Stimulated activated effector memory CD8-positive, alpha-beta T cell treated with anti-CD3 and anti-CD28 coated beads, Interleukin-12 subunit alpha, Interleukin-12 subunit beta, amount 100 ng/mL, for 72 hours (primary cell): ENCODE measurements around the gene USP14.
A peak's percentile ranks its signal among the peaks of the same experiment; 100 is the strongest.

Source experiments
- ATAC-seq: fragments of 150-1000 bp; cut with Tn5 transposase; 2 replicates; pipeline ENCODE4 v1.10.0; 2021
- DNase-seq, 2 donors: peaks; one replicate each; pipeline ENCODE4 v3.0.0; 2021 to 2022; ENCODE audit warnings: low spot score in 2 of 2
- H3K27ac Mint-ChIP-seq: one replicate; pipeline ENCODE4 v1.8.0; 2022; ENCODE audit warnings: mild to moderate bottlenecking, mixed read lengths
- H3K36me3 Mint-ChIP-seq: one replicate; pipeline ENCODE4 v1.8.0; 2022; ENCODE audit warnings: mild to moderate bottlenecking, mixed read lengths
- H3K4me1 Mint-ChIP-seq: one replicate; pipeline ENCODE4 v1.8.0; 2022; ENCODE audit warnings: mixed read lengths
- H3K4me3 Mint-ChIP-seq: one replicate; pipeline ENCODE4 v1.8.0; 2022; ENCODE audit warnings: mild to moderate bottlenecking, mixed read lengths
- H3K9me3 Mint-ChIP-seq: one replicate; pipeline ENCODE4 v1.8.0; 2022; ENCODE audit warnings: mixed read lengths

The USP14 gene

DNA sequence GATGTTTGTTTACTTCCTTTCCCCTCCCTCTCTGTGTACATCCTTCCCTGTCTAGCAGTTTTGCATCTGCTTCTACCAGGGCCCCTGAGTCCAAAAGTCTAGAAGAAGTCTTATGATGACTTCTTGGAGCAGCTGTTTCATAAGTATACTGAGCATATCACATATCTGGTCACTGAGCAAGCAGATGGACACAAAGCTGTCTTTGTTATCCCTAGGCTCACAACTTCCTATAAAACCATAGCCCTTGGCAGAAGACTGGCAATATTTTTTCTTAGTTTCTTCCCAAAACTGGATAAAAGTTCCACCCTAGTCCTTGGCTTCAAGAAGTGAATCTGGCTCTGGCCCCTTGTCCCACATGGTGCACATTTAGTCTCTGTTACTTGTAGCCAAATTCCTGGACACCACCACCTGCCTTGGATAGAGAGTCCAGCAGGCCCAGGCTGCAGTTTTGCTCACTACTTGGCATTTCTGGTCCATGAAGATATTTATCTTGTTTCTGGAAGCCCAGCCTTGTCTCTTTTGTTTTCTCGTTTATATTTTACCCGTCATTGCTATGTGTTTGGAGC lies 87.0 kb downstream of the USP14 start:
- H3K4me1 Mint-ChIP-seq: no peaks in the 10 kb centered on the region
- peak overlapping the region; percentile 35 for H3K27ac Mint-ChIP-seq
- peaks cover 95% of the 10 kb centered on the region for H3K36me3 Mint-ChIP-seq
- ATAC-seq (no peak), DNase-seq (no peak)
- no peaks in the 10 kb centered on the region for H3K9me3 Mint-ChIP-seq
- no peak overlapping the region for H3K4me3 Mint-ChIP-seq

DNA sequence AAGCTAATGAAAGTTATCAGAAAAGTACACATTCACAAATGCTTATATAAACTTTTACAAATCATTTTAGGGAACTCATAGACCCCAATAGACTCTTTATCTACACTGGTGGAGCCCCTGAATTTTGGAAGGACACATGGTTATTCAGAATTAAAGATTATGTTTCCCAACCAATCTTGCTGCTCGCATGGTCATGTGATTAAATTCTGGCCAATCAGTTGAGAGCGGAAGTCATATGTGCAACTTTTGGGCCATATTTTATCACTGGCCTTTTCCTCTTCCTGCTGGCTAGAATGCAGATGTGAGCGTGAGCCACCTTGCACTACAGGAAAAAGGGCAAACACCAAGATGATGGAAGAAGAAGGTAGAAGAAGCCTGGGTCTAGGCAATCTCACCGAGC lies 89.7 kb downstream of the USP14 start:
- H3K36me3 Mint-ChIP-seq: peaks cover 100% of the 10 kb centered on the region
- ATAC-seq (no peak), DNase-seq (no peak)
- H3K4me1 Mint-ChIP-seq: no peaks in the 10 kb centered on the region
- H3K4me3 Mint-ChIP-seq: no peak overlapping the region
- H3K9me3 Mint-ChIP-seq: no peaks in the 10 kb centered on the region
- no peak overlapping the region for H3K27ac Mint-ChIP-seq

DNA sequence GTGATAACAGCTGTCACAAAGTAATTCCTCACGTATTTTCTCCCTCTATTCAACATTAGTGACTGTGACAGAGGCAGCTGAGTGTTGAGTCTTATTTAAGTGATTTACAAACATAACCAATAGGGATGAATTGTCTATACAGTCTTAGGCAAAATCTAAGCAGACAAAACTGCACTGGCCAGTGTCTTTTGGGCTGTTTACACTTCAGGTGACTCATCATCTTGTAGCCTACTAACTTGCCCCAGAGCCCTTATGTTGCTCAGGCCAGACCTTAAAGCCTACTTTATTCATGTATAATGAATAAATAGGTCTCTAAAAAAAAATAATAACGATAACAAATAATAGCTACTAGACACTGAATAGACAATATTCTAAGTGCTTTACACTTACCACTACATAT lies 92.3 kb downstream of the USP14 start:
- DNase-seq: no peak
- no peak overlapping the region for H3K4me3 Mint-ChIP-seq
- H3K27ac Mint-ChIP-seq: no peak overlapping the region
- no peak for ATAC-seq
- H3K9me3 Mint-ChIP-seq: no peaks in the 10 kb centered on the region
- no peaks in the 10 kb centered on the region for H3K4me1 Mint-ChIP-seq
- peaks cover 100% of the 10 kb centered on the region for H3K36me3 Mint-ChIP-seq

DNA sequence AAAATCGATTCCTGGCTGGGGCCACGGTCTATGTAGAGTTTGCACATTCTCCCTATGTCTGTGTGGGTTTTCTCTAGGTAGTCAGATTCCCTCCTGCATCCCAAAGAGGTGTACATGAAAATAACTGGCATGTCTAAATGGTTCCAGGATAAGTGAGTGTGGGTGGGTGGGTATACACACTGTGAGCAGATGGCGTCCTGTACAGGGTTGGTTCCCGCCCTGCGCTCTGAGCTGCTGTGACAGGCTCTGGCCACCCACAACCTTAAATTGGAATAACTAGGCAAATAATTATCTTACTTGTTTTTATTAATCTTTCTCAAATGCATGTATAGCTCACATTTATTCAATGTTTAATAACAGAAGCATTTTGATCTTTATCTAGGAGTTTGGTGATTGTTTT lies 93.2 kb downstream of the USP14 start:
- Mint-ChIP-seq H3K4me1 (no peaks in the 10 kb centered on the region), H3K4me3 (no peak overlapping the region), H3K36me3 (peaks cover 100% of the 10 kb centered on the region), H3K9me3 (no peaks in the 10 kb centered on the region), H3K27ac (no peak overlapping the region)
- DNase-seq: no peak
- ATAC-seq: no peak

DNA sequence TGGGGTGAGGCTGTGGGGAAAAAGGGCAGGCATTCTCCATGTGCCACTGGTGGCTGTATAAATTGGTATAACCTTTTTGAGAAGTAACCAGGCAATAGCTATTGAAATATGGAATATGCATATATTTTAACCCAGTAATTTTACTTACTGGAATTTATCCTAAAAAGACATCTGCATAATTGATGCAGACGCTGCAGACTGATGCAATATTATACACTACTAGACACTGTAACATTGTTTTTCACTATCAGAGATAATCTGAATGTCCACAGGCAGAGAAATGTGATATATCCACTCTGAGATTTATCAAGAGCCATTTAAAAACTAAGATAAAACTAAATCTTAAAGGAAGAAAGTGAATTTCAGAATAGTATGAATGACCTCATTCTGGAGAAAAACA lies 94.8 kb downstream of the USP14 start:
- no peak for ATAC-seq
- Mint-ChIP-seq H3K4me3 (no peak overlapping the region), H3K27ac (no peak overlapping the region), H3K9me3 (no peaks in the 10 kb centered on the region), H3K36me3 (peaks cover 100% of the 10 kb centered on the region), H3K4me1 (no peaks in the 10 kb centered on the region)
- no peak for DNase-seq

DNA sequence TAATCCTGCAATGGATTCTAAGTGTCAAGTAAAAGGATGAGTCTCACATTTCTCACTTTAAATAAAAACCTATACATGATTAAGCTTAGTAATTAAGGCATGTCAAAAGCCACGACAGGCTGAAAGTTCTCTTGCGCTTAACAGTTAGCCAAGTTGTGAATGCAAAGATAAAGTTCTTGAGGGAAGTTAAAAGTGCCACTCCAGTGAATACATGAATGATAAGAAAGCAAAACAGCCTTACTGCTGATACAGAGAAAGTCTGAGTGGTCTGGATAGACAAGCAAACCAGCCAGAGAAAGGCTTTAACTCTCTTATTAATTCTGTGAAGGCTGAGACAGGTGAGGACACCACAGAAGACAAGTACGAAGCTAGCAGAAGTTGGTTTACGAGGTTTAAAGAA lies 96.8 kb downstream of the USP14 start:
- no peaks in the 10 kb centered on the region for H3K4me1 Mint-ChIP-seq

DNA sequence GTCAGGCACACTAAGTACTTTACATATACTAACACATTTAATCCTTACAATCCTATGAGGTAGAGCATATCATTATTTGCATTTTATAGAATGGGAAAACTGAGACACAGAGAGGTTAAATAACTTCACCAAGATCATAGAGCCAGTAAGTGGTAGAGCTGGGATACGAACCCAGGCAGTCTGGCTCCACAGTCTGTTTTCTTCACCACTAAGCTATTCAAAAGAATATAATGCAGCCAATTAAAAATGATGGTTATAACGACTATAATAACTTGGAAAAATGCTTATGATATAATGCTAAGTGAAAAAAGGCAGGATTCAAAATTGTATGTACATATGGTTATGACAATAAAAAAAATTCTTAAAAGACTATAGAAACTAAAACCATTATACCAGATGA lies 102.2 kb downstream of the USP14 start:
- Mint-ChIP-seq H3K9me3 (no peaks in the 10 kb centered on the region), H3K36me3 (peaks cover 97% of the 10 kb centered on the region), H3K4me1 (peaks cover 6% of the 10 kb centered on the region), H3K4me3 (no peak overlapping the region), H3K27ac (no peak overlapping the region)
- ATAC-seq (no peak), DNase-seq (no peak)

More for the DNA sequence above, 96.8 kb downstream of the USP14 start:
- Mint-ChIP-seq H3K4me3 (no peak overlapping the region), H3K9me3 (no peaks in the 10 kb centered on the region), H3K36me3 (peaks cover 100% of the 10 kb centered on the region), H3K27ac (no peak overlapping the region)
- ATAC-seq: no peak
- DNase-seq: no peak

DNA sequence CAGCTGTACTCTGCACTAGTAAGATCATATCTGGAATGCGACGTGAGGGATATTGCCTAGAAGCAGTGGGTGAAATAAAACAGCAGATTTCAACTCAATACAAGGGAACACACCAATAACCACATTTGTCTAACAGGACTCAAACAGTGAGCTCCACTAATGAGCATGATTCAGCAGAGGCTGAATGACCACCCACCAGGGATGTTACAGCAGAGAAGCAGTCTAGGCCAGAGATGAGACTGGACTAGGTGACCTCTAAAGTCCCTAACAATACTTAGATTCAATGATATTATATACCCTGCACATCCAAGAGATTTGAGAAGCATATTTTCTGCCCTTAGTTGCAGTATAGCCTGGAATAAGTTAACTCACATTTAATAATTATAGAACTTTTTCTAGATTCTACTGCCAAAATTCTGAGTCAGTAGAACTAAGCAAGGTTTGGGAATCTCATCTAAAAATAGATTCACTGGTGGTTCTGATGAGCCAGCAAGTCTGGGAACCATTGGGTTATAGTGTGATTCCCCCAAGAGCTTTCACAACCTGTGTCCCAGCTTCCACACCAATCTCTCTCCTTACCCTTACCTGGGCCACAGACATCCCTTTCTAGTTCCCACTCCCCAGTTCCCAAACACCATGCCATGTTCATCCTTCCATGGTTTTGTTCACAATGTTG lies 103.2 kb downstream of the USP14 start:
- DNase-seq (no peak), ATAC-seq (no peak)
- no peak overlapping the region for H3K4me3 Mint-ChIP-seq
- peaks cover 12% of the 10 kb centered on the region for H3K4me1 Mint-ChIP-seq
- peak overlapping the region; percentile 1 for H3K27ac Mint-ChIP-seq
- H3K36me3 Mint-ChIP-seq: peaks cover 95% of the 10 kb centered on the region
- no peaks in the 10 kb centered on the region for H3K9me3 Mint-ChIP-seq
